AG04450 (cell line): ENCODE measurements around the gene BICRAL. TPM values are rescaled to one million over a fixed set of nuclear protein-coding genes. Genes with fewer than 3 reads are reported as not detected.
"Not testable (repeated sequence)": the region's sequence is repeated elsewhere in the genome, so short reads cannot be mapped to it uniquely, and the experiment has no call there.

Experiments
- CTCF ChIA-PET: fragments of 300-600, 350-600 bp; formaldehyde crosslinking; extraction: SDS; loops from one replicate; lab custom pipeline; 2022; ENCODE audit warnings: antibody characterized with exemption, inconsistent platforms; lab: Charles Lee
- POLR2A ChIA-PET: fragments of 350-600 bp; formaldehyde crosslinking; extraction: SDS; loops from one replicate; lab custom pipeline; 2021; ENCODE audit warnings: antibody characterized with exemption, inconsistent platforms; lab: Yijun Ruan, JAX
- DNase-seq: peaks from one replicate; pipeline ENCODE4 v3.0.0-alpha.2; 2011; ENCODE audit warnings: low read depth, low spot score
- H3K27ac ChIP-seq: one replicate; pipeline ENCODE4 v1.5.1; 2012; ENCODE audit warnings: low read depth, low read length, control low read depth
- H3K27me3 ChIP-seq: one replicate; pipeline ENCODE4 v1.6.0; 2012; ENCODE audit warnings: low read length; ENCODE audit not compliant: control insufficient read depth, insufficient read depth
- H3K4me3 ChIP-seq: 2 replicates; pipeline ENCODE4 v1.5.1; 2011; ENCODE audit warnings: mild to moderate bottlenecking, low read depth, low read length, control low read depth
- H3K9me3 ChIP-seq: 2 replicates; pipeline ENCODE4 v1.5.1; 2012; ENCODE audit warnings: low read length; ENCODE audit not compliant: control insufficient read depth, insufficient read depth
- CTCF ChIP-seq: IDR thresholded peaks from 2 replicates; pipeline ENCODE4 v1.5.1; 2011; ENCODE audit warnings: low read depth, low read length, control low read depth, inconsistent platforms
- polyA plus RNA-seq: library from polyadenylated mRNA; depleted of rRNA; stranded (reverse); fragments of >200 nt; gene quantifications from 2 replicates; pipeline ENCODE4 v1.2.3, GENCODE V29; 2011

The BICRAL gene
- polyA plus RNA-seq, 1 experiment, result 7.0 TPM

GRCh38 chr6:42899871-42900270 is 118.0 kb downstream of the BICRAL start:
- Histone ChIP-seq H3K27me3 (no peaks in the 10 kb centered on the region), H3K4me3 (no peak overlapping the region), H3K27ac (no peak overlapping the region), H3K9me3 (no peaks in the 10 kb centered on the region)
- TF ChIP-seq CTCF, result no peak
- CTCF ChIA-PET, result interaction anchor here (0.6 to 4.0 kb wide), 7 partner anchors 16 to 240 kb away, joined by 3 to 29 read pairs (median 3); no protein-coding TSS in a partner anchor
- POLR2A ChIA-PET, result no interaction called here
- DNase-seq, result no peak

GRCh38 chr6:42901538-42901957 is 119.7 kb downstream of the BICRAL start:
- CTCF ChIA-PET, result interaction anchor here (0.6 to 4.0 kb wide), 28 partner anchors 10 to 289 kb away, joined by 3 to 29 read pairs (median 4); partner anchors contain the start of genes CNPY3, KLHDC3, MEA1 and PEX6
- DNase-seq, result peak; percentile 62
- TF ChIP-seq CTCF, result peak; percentile 83
- H3K9me3 ChIP-seq, result no peaks in the 10 kb centered on the region
- POLR2A ChIA-PET, result interaction anchor here (0.5 kb wide), 1 partner anchor 120 kb away, joined by 4 read pairs; the partner anchor contains the start of gene BICRAL
- H3K27me3 ChIP-seq, result no peaks in the 10 kb centered on the region
- no peak overlapping the region for H3K4me3 ChIP-seq
- no peak overlapping the region for H3K27ac ChIP-seq

- not testable (repeated sequence) for H3K27ac ChIP-seq
These were observed 120.8 kb downstream of the BICRAL start for GRCh38 chr6:42902429-42903263.

GRCh38 chr6:42904467-42904866 is 122.6 kb downstream of the BICRAL start:
- no peak for TF ChIP-seq CTCF
- no peaks in the 10 kb centered on the region for H3K9me3 ChIP-seq
- H3K27ac ChIP-seq, result no peak overlapping the region
- ChIA-PET POLR2A (interaction anchor here (0.6 to 1.3 kb wide), 4 partner anchors 80 to 431 kb away, joined by 3 to 6 read pairs (median 4); partner anchors contain the start of gene PPP2R5D), CTCF (interaction anchor here (0.5 to 0.7 kb wide), 3 partner anchors 42 to 326 kb away, joined by 3 to 10 read pairs (median 4); no protein-coding TSS in a partner anchor)
- H3K4me3 ChIP-seq, result no peak overlapping the region
- no peak for DNase-seq
- H3K27me3 ChIP-seq, result peaks cover 2% of the 10 kb centered on the region

More at GRCh38 chr6:42902429-42903263, 120.8 kb downstream of the BICRAL start:
- H3K9me3 ChIP-seq, H3K27me3 ChIP-seq, H3K4me3 ChIP-seq, DNase-seq, POLR2A ChIA-PET: not testable (repeated sequence)
- CTCF ChIA-PET, result interaction anchor here (1.2 to 2.0 kb wide), 4 partner anchors 69 to 241 kb away, joined by 3 to 9 read pairs (median 6); no protein-coding TSS in a partner anchor

GRCh38 chr6:42907336-42907735 is 125.5 kb downstream of the BICRAL start:
- DNase-seq, result no peak
- H3K27ac ChIP-seq, result no peak overlapping the region
- no peak overlapping the region for H3K4me3 ChIP-seq
- no peaks in the 10 kb centered on the region; the same call in 1 of the 2 replicates for H3K9me3 ChIP-seq
- POLR2A ChIA-PET, result no interaction called here
- TF ChIP-seq CTCF, result no peak
- CTCF ChIA-PET, result no interaction called here
- peaks cover 2% of the 10 kb centered on the region for H3K27me3 ChIP-seq
